SK-N-SH treated with all-trans-retinoic acid at 6 μM for 48 hours (cell line): ENCODE results near the gene MINDY2.
"Not testable (repeated sequence)": the region's sequence is repeated elsewhere in the genome, so short reads cannot be mapped to it uniquely, and the experiment has no call there.

ENCODE experiments used
- ATAC-seq: fragments of 200-7000 bp; cut with Tn5 transposase; 3 replicates; pipeline ENCODE4 v1.9.1; 2020; ENCODE audit warnings: mild to moderate bottlenecking, moderate library complexity
- ARNTL ChIP-seq: fragments of 450-650 bp; formaldehyde crosslinking; IDR thresholded peaks from 2 replicates; pipeline ENCODE4 v1.5.0; 2020; ENCODE audit warnings: low read depth, mild to moderate bottlenecking, moderate library complexity, borderline replicate concordance
- BACH2 ChIP-seq: fragments of 250-450 bp; sonication (Bioruptor Pico); IDR thresholded peaks from 2 replicates; pipeline ENCODE4 v1.9.0; 2021; ENCODE audit warnings: mild to moderate bottlenecking, borderline replicate concordance
- CSDC2 ChIP-seq: fragments of 250-450 bp; sonication (Bioruptor Pico); IDR thresholded peaks from 2 replicates; pipeline ENCODE4 v1.5.0; 2020; ENCODE audit warnings: mild to moderate bottlenecking, moderate library complexity
- ISL1 ChIP-seq: fragments of 250-450 bp; sonication (Bioruptor Pico); IDR thresholded peaks from 2 replicates; pipeline ENCODE4 v2.1.2; 2022; ENCODE audit warnings: mild to moderate bottlenecking, moderate library complexity
- OSR1 ChIP-seq: fragments of 250-450 bp; sonication (Bioruptor Pico); IDR thresholded peaks from 2 replicates; pipeline ENCODE4 v1.8.0; 2022; ENCODE audit warnings: moderate library complexity, mild to moderate bottlenecking, inconsistent platforms
- PPARA ChIP-seq: fragments of 250-450 bp; sonication (Bioruptor Pico); IDR thresholded peaks from 2 replicates; pipeline ENCODE4 v1.5.0; 2020; ENCODE audit warnings: mild to moderate bottlenecking, borderline replicate concordance
- RARB ChIP-seq: fragments of 250-450 bp; sonication (Bioruptor Pico); IDR thresholded peaks from 2 replicates; pipeline ENCODE4 v1.8.0; 2021; ENCODE audit warnings: mild to moderate bottlenecking, moderate library complexity
- SNAI2 ChIP-seq: fragments of 250-450 bp; sonication (Bioruptor Pico); IDR thresholded peaks from 2 replicates; pipeline ENCODE4 v1.5.0; 2020; ENCODE audit warnings: mild to moderate bottlenecking, moderate library complexity
- TOX ChIP-seq: fragments of 250-450 bp; sonication (Bioruptor Pico); IDR thresholded peaks from 2 replicates; pipeline ENCODE4 v1.8.0; 2021; ENCODE audit warnings: mild to moderate bottlenecking, moderate library complexity, borderline replicate concordance
- ZC3H10 ChIP-seq: fragments of 250-450 bp; sonication (Bioruptor Pico); IDR thresholded peaks from 2 replicates; pipeline ENCODE4 v1.5.1; 2021; ENCODE audit warnings: mild to moderate bottlenecking, moderate library complexity
- ZFP3 ChIP-seq: fragments of 250-450 bp; sonication (Bioruptor Pico); IDR thresholded peaks from 2 replicates; pipeline ENCODE4 v1.5.0; 2020; ENCODE audit warnings: mild to moderate bottlenecking, moderate library complexity
- ZFP30 ChIP-seq: fragments of 450-650 bp; formaldehyde crosslinking; IDR thresholded peaks from 2 replicates; pipeline ENCODE4 v1.5.0; 2022; ENCODE audit warnings: mild to moderate bottlenecking, moderate library complexity
- ZNF565 ChIP-seq: fragments of 450-650 bp; formaldehyde crosslinking; conservative IDR thresholded peaks from 2 replicates; pipeline ENCODE4 v1.5.0; 2020; ENCODE audit warnings: low read depth, mild to moderate bottlenecking, moderate library complexity
- ZNF70 ChIP-seq: fragments of 450-650 bp; formaldehyde crosslinking; IDR thresholded peaks from 2 replicates; pipeline ENCODE4 v1.5.0; 2020; ENCODE audit warnings: mild to moderate bottlenecking, moderate library complexity
- ZNF8 ChIP-seq: fragments of 450-650 bp; formaldehyde crosslinking; IDR thresholded peaks from 2 replicates; pipeline ENCODE4 v1.5.0; 2020; ENCODE audit warnings: mild to moderate bottlenecking, moderate library complexity
- TF ChIP-seq, protein P1 (sequence below): fragments of 250-450 bp; sonication (Bioruptor Pico); IDR thresholded peaks from 2 replicates; pipeline ENCODE4 v1.8.0; 2021; ENCODE audit warnings: low read depth, mild to moderate bottlenecking, moderate library complexity, borderline replicate concordance
- TF ChIP-seq, protein P2 (sequence below): fragments of 250-450 bp; sonication (Bioruptor Pico); IDR thresholded peaks from 2 replicates; pipeline ENCODE4 v1.8.0; 2020; ENCODE audit warnings: mild to moderate bottlenecking, moderate library complexity, borderline replicate concordance
- TF ChIP-seq, protein P3 (sequence below): fragments of 250-450 bp; sonication (Bioruptor Pico); IDR thresholded peaks from 2 replicates; pipeline ENCODE4 v1.5.1; 2021; ENCODE audit warnings: mild to moderate bottlenecking, moderate library complexity

The MINDY2 gene

DNA sequence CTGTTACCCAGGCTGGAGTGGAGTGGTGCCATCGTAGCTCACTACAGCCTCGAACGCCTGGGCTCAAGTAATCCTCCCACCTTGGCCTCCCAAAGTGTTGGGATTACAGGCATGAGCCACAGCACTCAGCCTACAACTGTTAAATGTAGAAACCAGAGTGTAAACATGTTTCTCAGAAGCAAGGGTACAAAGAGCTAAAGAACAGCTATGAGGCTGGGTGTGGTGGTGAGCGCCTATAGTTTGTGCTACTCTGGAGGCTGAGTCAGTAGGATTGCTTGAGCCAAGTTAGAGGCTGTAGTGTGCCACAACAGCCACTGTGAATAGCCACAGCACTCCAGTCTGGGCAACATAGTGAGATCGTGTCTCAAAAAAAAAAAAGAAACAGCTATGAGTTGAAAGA lies 4.8 kb upstream of the MINDY2 start:
- no peak for TF ChIP-seq ZFP30 (CRISPR knock-in tag)
- TF ChIP-seq, protein P1, sequence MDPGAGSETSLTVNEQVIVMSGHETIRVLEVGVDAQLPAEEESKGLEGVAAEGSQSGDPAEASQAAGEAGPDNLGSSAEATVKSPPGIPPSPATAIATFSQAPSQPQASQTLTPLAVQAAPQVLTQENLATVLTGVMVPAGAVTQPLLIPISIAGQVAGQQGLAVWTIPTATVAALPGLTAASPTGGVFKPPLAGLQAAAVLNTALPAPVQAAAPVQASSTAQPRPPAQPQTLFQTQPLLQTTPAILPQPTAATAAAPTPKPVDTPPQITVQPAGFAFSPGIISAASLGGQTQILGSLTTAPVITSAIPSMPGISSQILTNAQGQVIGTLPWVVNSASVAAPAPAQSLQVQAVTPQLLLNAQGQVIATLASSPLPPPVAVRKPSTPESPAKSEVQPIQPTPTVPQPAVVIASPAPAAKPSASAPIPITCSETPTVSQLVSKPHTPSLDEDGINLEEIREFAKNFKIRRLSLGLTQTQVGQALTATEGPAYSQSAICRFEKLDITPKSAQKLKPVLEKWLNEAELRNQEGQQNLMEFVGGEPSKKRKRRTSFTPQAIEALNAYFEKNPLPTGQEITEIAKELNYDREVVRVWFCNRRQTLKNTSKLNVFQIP (CRISPR knock-in tag), result no peak
- TF ChIP-seq BACH2, result no peak
- TF ChIP-seq ISL1 (CRISPR knock-in tag), result no peak
- no peak for TF ChIP-seq ARNTL (CRISPR knock-in tag)
- TF ChIP-seq ZFP3 (CRISPR knock-in tag), result no peak
- TF ChIP-seq, protein P2, sequence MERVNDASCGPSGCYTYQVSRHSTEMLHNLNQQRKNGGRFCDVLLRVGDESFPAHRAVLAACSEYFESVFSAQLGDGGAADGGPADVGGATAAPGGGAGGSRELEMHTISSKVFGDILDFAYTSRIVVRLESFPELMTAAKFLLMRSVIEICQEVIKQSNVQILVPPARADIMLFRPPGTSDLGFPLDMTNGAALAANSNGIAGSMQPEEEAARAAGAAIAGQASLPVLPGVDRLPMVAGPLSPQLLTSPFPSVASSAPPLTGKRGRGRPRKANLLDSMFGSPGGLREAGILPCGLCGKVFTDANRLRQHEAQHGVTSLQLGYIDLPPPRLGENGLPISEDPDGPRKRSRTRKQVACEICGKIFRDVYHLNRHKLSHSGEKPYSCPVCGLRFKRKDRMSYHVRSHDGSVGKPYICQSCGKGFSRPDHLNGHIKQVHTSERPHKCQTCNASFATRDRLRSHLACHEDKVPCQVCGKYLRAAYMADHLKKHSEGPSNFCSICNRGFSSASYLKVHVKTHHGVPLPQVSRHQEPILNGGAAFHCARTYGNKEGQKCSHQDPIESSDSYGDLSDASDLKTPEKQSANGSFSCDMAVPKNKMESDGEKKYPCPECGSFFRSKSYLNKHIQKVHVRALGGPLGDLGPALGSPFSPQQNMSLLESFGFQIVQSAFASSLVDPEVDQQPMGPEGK, result no peak
- TF ChIP-seq, protein P3, sequence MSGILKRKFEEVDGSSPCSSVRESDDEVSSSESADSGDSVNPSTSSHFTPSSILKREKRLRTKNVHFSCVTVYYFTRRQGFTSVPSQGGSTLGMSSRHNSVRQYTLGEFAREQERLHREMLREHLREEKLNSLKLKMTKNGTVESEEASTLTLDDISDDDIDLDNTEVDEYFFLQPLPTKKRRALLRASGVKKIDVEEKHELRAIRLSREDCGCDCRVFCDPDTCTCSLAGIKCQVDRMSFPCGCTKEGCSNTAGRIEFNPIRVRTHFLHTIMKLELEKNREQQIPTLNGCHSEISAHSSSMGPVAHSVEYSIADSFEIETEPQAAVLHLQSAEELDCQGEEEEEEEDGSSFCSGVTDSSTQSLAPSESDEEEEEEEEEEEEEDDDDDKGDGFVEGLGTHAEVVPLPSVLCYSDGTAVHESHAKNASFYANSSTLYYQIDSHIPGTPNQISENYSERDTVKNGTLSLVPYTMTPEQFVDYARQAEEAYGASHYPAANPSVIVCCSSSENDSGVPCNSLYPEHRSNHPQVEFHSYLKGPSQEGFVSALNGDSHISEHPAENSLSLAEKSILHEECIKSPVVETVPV (CRISPR knock-in tag), result no peak
- TF ChIP-seq ZNF70 (CRISPR knock-in tag), result no peak
- no peak for TF ChIP-seq ZNF565 (CRISPR knock-in tag)
- no peak for TF ChIP-seq ZC3H10
- no peak for TF ChIP-seq RARB
- TF ChIP-seq OSR1 (CRISPR knock-in tag), result no peak
- no peak for ATAC-seq

DNA sequence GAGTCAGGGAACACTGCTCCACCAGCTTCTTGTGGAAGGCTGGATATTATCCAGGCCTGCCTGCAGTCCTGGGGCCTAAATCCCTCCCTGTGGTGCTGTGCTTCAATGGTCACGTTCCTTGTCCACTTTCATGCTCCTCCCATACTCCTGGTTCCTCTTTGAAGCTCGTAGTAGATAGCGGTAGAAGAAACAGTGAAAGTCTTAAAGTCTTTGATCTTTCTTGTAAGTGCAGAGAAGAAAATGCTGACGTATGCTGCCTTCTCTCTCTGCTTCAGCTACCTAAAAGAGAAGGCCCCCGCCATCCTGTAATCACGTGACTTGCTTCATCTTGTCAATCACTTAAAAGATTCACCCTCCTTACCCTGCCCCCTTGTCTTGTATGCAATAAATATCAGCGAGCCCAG lies 2.5 kb upstream of the MINDY2 start:
- ATAC-seq, result not testable (repeated sequence)

DNA sequence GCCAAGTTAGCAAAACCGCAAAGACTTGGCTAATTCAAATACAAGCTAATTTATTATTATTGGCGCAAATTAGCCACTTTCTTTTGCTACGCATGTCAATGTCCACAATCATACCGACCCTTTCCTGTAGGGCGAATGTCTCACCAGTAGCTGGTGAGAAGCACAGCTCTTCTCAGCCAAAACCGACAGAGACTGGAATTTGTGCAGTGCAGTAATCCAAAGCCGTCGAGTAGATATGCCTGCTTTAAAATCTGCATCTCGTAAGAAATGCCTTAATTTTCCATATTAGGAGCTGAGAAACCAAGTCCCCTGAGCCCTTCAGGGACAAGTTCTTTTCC lies 614 bp upstream of the MINDY2 start:
- TF ChIP-seq, protein P3 (CRISPR knock-in tag), result no peak
- TF ChIP-seq ZNF70 (CRISPR knock-in tag) (no peak), ARNTL (CRISPR knock-in tag) (no peak), CSDC2 (CRISPR knock-in tag) (no peak), TOX (CRISPR knock-in tag) (no peak), BACH2 (no peak), ZFP3 (CRISPR knock-in tag) (no peak; the same call in 1 of the 2 replicates), ZNF8 (CRISPR knock-in tag) (no peak), ZNF565 (CRISPR knock-in tag) (no peak), PPARA (CRISPR knock-in tag) (no peak; the same call in 1 of the 2 replicates), ZC3H10 (no peak), SNAI2 (CRISPR knock-in tag) (no peak), OSR1 (CRISPR knock-in tag) (no peak)
- TF ChIP-seq, protein P2, result no peak
- TF ChIP-seq, protein P1 (CRISPR knock-in tag), result no peak
- peak; percentile 57 for ATAC-seq
